ENCODE data around the gene ARHGAP15.

Gene ARHGAP15

GRCh38 chr2:143734507-143734906 is 605.3 kb downstream of the ARHGAP15 start:
- Histone ChIP-seq H3K27me3 (ENCODE audit: insufficient read depth, poor library complexity, severe bottlenecking) (no peaks in the 10 kb centered on the region), H3K4me3 (replicated peaks; ENCODE audit: insufficient read depth, low read length) (no peak overlapping the region), H3K27ac (replicated peaks) (no peak overlapping the region)
- no peak for DNase-seq (ENCODE audit: low read depth in 1 of 2, low spot score in 1 of 2)
- TF ChIP-seq CTCF (IDR thresholded peaks at IDR 0.05; ENCODE audit: insufficient read depth, low read length) (no peak), SPI1 (IDR thresholded peaks at IDR 0.05; ENCODE audit: borderline replicate concordance, low read depth) (no peak), GABPA (IDR thresholded peaks at IDR 0.05; ENCODE audit: low read depth) (no peak), POLR2AphosphoS5 (IDR thresholded peaks at IDR 0.05; ENCODE audit: low read depth) (no peak), REST (IDR thresholded peaks at IDR 0.05; ENCODE audit: insufficient replicate concordance, low read depth) (no peak)

GRCh38 chr2:143736904-143737303 is 607.7 kb downstream of the ARHGAP15 start:
- no peak overlapping the region for H3K27ac ChIP-seq (replicated peaks)
- no peak for DNase-seq (ENCODE audit: low read depth in 1 of 2, low spot score in 1 of 2)
- no peaks in the 10 kb centered on the region for H3K27me3 ChIP-seq (ENCODE audit: insufficient read depth, poor library complexity, severe bottlenecking)
- no peak for TF ChIP-seq CTCF (IDR thresholded peaks at IDR 0.05; ENCODE audit: insufficient read depth, low read length)
- H3K4me3 ChIP-seq (replicated peaks; ENCODE audit: insufficient read depth, low read length): no peak overlapping the region

GRCh38 chr2:143740431-143740830 is 611.2 kb downstream of the ARHGAP15 start:
- no peak for TF ChIP-seq REST (IDR thresholded peaks at IDR 0.05; ENCODE audit: insufficient replicate concordance, low read depth)
- TF ChIP-seq SPI1 (IDR thresholded peaks at IDR 0.05; ENCODE audit: borderline replicate concordance, low read depth): no peak
- TF ChIP-seq CTCF (IDR thresholded peaks at IDR 0.05; ENCODE audit: insufficient read depth, low read length): no peak
- no peak for TF ChIP-seq POLR2AphosphoS5 (IDR thresholded peaks at IDR 0.05; ENCODE audit: low read depth)
- no peak for TF ChIP-seq GABPA (IDR thresholded peaks at IDR 0.05; ENCODE audit: low read depth)
- no peaks in the 10 kb centered on the region for H3K27me3 ChIP-seq (ENCODE audit: insufficient read depth, poor library complexity, severe bottlenecking)
- no peak overlapping the region for H3K4me3 ChIP-seq (replicated peaks; ENCODE audit: insufficient read depth, low read length)
- no peak overlapping the region for H3K27ac ChIP-seq (replicated peaks)
- DNase-seq (ENCODE audit: low read depth in 1 of 2, low spot score in 1 of 2): no peak

GRCh38 chr2:143741205-143741604 is 612.0 kb downstream of the ARHGAP15 start:
- TF ChIP-seq SPI1 (IDR thresholded peaks at IDR 0.05; ENCODE audit: borderline replicate concordance, low read depth) (no peak), POLR2AphosphoS5 (IDR thresholded peaks at IDR 0.05; ENCODE audit: low read depth) (no peak), CTCF (IDR thresholded peaks at IDR 0.05; ENCODE audit: insufficient read depth, low read length) (no peak), GABPA (IDR thresholded peaks at IDR 0.05; ENCODE audit: low read depth) (no peak), REST (IDR thresholded peaks at IDR 0.05; ENCODE audit: insufficient replicate concordance, low read depth) (no peak)
- Histone ChIP-seq H3K27ac (replicated peaks) (no peak overlapping the region), H3K27me3 (ENCODE audit: insufficient read depth, poor library complexity, severe bottlenecking) (no peaks in the 10 kb centered on the region), H3K4me3 (replicated peaks; ENCODE audit: insufficient read depth, low read length) (no peak overlapping the region)
- no peak for DNase-seq (ENCODE audit: low read depth in 1 of 2, low spot score in 1 of 2)

Measured in HL-60 (cell line).